ENCODE measurements around the gene HDAC11.

Gene HDAC11

DNA sequence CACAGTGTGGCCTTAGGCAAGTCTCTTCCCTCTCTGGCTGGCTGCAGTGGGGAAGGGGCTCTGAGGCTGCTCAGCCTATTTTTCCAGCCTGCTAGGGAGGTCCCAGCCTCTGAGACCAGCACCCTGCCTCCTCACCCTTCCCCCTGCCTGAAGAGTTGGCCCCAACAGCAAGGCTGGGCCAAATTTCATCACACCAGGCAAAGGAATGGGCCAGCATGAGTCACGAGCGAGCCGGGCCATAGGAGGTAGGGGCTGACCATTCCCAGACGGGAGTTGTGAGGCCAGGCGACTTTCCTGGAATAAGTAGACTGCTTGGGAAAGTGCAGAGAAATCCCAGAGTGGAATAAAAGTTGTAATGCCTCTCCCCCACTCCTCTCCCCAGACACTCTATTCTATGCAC is 63.1 kb downstream of the HDAC11 start:
- H3K4me3 ChIP-seq (replicated peaks; ENCODE audit: insufficient read depth, low read length) = no peak overlapping the region
- TF ChIP-seq GABPA (IDR thresholded peaks at IDR 0.05; ENCODE audit: low read depth) (no peak), POLR2AphosphoS5 (IDR thresholded peaks at IDR 0.05; ENCODE audit: low read depth) (no peak), SPI1 (IDR thresholded peaks at IDR 0.05; ENCODE audit: borderline replicate concordance, low read depth) (no peak)
- TF ChIP-seq, protein P1, sequence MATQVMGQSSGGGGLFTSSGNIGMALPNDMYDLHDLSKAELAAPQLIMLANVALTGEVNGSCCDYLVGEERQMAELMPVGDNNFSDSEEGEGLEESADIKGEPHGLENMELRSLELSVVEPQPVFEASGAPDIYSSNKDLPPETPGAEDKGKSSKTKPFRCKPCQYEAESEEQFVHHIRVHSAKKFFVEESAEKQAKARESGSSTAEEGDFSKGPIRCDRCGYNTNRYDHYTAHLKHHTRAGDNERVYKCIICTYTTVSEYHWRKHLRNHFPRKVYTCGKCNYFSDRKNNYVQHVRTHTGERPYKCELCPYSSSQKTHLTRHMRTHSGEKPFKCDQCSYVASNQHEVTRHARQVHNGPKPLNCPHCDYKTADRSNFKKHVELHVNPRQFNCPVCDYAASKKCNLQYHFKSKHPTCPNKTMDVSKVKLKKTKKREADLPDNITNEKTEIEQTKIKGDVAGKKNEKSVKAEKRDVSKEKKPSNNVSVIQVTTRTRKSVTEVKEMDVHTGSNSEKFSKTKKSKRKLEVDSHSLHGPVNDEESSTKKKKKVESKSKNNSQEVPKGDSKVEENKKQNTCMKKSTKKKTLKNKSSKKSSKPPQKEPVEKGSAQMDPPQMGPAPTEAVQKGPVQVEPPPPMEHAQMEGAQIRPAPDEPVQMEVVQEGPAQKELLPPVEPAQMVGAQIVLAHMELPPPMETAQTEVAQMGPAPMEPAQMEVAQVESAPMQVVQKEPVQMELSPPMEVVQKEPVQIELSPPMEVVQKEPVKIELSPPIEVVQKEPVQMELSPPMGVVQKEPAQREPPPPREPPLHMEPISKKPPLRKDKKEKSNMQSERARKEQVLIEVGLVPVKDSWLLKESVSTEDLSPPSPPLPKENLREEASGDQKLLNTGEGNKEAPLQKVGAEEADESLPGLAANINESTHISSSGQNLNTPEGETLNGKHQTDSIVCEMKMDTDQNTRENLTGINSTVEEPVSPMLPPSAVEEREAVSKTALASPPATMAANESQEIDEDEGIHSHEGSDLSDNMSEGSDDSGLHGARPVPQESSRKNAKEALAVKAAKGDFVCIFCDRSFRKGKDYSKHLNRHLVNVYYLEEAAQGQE (IDR thresholded peaks at IDR 0.05; ENCODE audit: insufficient replicate concordance, low read depth) = no peak
- TF ChIP-seq, protein P2, sequence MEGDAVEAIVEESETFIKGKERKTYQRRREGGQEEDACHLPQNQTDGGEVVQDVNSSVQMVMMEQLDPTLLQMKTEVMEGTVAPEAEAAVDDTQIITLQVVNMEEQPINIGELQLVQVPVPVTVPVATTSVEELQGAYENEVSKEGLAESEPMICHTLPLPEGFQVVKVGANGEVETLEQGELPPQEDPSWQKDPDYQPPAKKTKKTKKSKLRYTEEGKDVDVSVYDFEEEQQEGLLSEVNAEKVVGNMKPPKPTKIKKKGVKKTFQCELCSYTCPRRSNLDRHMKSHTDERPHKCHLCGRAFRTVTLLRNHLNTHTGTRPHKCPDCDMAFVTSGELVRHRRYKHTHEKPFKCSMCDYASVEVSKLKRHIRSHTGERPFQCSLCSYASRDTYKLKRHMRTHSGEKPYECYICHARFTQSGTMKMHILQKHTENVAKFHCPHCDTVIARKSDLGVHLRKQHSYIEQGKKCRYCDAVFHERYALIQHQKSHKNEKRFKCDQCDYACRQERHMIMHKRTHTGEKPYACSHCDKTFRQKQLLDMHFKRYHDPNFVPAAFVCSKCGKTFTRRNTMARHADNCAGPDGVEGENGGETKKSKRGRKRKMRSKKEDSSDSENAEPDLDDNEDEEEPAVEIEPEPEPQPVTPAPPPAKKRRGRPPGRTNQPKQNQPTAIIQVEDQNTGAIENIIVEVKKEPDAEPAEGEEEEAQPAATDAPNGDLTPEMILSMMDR (IDR thresholded peaks at IDR 0.05; ENCODE audit: insufficient read depth, low read length) = no peak
- H3K27ac ChIP-seq (replicated peaks) = no peak overlapping the region
- H3K27me3 ChIP-seq (ENCODE audit: insufficient read depth, poor library complexity, severe bottlenecking) = peaks cover 9% of the 10 kb centered on the region
- DNase-seq (ENCODE audit: low read depth in 1 of 2, low spot score in 1 of 2) = no peak

DNA sequence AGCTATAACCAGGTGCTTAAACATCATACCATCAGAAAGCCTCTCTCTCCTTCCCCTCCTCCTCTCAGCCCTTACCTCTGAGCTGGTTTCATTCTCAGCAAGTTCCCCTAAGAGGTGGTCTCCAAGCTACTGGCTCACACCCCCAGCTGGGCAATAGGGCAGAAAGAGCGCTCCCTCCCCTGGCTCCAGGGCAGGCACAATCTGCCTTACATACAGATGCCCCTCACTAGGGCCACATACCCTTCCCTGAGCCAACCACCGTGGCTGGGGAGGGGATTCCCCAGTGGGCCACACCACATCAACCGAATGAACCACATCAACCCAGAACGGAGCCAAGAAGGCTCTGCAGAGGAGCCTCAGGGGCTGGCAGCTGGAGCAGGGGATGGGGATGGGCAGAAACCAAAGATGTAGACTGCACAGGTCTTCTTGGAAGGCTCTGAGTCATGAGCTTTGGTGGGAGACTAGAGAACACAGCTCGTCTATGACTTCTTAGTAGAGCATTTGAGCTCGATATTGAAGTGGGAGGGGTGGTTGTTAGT is 64.3 kb downstream of the HDAC11 start:
- Histone ChIP-seq H3K27ac (replicated peaks) (no peak overlapping the region), H3K27me3 (ENCODE audit: insufficient read depth, poor library complexity, severe bottlenecking) (peaks cover 14% of the 10 kb centered on the region), H3K4me3 (replicated peaks; ENCODE audit: insufficient read depth, low read length) (no peak overlapping the region)
- TF ChIP-seq GABPA (IDR thresholded peaks at IDR 0.05; ENCODE audit: low read depth) (no peak), POLR2AphosphoS5 (IDR thresholded peaks at IDR 0.05; ENCODE audit: low read depth) (no peak), SPI1 (IDR thresholded peaks at IDR 0.05; ENCODE audit: borderline replicate concordance, low read depth) (no peak)
- TF ChIP-seq, protein P2 (IDR thresholded peaks at IDR 0.05; ENCODE audit: insufficient read depth, low read length) = no peak
- TF ChIP-seq, protein P1 (IDR thresholded peaks at IDR 0.05; ENCODE audit: insufficient replicate concordance, low read depth) = no peak
- no peak for DNase-seq (ENCODE audit: low read depth in 1 of 2, low spot score in 1 of 2)

DNA sequence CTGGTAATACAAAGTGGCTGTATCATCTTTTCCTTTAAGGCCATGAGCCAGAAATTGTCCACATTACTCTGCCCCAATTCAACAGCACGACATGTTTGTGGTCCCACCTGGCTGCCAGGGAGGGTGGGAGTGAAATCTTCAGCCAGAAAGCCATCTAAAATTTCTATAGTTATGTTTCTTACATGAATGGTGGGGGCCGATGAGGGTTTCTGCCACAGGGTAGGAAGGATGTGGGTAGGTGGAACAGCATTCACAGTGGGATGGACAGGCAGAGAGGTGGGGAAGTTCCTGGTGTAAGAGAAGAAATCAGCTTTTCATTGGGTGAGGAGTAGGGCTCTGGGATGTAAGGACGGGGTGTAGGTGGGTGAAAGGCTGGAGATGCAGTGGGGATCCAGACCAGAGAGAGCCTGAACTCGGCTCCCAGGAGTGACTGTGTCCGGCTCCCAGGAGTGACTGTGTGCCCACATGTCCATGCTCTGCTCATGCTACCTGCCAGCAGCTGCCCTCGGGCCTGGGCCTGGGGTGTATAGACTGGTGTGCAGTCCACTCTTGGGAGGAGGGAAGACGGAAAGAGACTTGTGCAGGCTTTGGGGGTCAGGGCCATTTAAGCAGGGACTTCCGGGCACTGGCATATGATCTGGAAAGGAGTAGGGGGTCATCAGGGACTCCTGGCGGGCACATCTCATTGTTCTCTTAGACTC is 65.0 kb downstream of the HDAC11 start:
- Histone ChIP-seq H3K27ac (replicated peaks) (no peak overlapping the region), H3K4me3 (replicated peaks; ENCODE audit: insufficient read depth, low read length) (no peak overlapping the region), H3K27me3 (ENCODE audit: insufficient read depth, poor library complexity, severe bottlenecking) (peaks cover 20% of the 10 kb centered on the region)
- no peak for DNase-seq (ENCODE audit: low read depth in 1 of 2, low spot score in 1 of 2)
- TF ChIP-seq, protein P2 (IDR thresholded peaks at IDR 0.05; ENCODE audit: insufficient read depth, low read length) = no peak
- TF ChIP-seq GABPA (IDR thresholded peaks at IDR 0.05; ENCODE audit: low read depth) (no peak), SPI1 (IDR thresholded peaks at IDR 0.05; ENCODE audit: borderline replicate concordance, low read depth) (no peak), POLR2AphosphoS5 (IDR thresholded peaks at IDR 0.05; ENCODE audit: low read depth) (no peak)
- TF ChIP-seq, protein P1 (IDR thresholded peaks at IDR 0.05; ENCODE audit: insufficient replicate concordance, low read depth) = no peak

All from HL-60 (cell line).